ENCODE results near the gene HCFC2.
"Not testable (repeated sequence)": the region's sequence is repeated elsewhere in the genome, so short reads cannot be mapped to it uniquely, and the experiment has no call there.

The HCFC2 gene

DNA sequence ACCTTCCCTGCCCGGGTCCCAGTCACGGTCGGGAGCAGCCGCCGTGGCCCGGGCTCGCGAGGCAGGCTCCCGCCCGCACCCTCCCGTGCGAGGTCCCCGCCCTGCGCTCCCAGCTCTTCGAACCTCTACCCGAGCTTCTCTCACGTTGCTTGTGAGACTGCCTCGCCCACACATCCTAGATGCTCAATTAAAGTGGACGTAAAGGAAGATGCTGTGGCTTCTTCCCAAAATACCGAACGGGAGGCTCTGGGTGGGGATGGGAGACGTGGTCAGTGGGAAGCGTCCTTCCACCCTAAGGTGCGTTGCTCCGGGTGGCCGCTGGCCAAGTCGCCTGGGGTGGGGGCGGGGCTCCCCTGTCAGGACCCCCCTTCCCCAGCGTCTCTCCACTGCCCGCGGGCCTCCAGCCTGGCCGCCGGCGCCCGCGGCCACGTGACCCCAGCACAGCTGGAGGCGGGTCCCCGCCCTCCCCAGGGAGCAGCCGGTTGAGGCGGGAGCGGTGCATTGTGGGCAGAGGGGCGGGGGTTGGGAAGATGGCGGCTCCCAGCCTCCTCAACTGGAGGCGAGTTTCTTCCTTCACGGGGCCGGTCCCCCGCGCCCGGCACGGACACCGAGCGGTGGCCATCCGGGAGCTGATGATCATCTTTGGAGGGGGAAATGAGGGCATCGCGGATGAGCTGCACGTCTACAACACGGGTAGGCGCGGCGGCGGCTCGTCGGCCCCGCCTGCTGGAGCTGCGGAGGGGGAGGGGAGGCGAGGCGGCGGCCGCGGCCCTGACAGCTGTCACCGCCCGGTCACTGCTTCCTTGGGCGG lies at the start of gene HCFC2:
Gene HCFC2, plus strand, starts transcription at position 501 of the 811 bp plus-strand sequence. Its CDS starts 30 bp downstream, at position 531.
- FAIRE-seq: no peak

DNA sequence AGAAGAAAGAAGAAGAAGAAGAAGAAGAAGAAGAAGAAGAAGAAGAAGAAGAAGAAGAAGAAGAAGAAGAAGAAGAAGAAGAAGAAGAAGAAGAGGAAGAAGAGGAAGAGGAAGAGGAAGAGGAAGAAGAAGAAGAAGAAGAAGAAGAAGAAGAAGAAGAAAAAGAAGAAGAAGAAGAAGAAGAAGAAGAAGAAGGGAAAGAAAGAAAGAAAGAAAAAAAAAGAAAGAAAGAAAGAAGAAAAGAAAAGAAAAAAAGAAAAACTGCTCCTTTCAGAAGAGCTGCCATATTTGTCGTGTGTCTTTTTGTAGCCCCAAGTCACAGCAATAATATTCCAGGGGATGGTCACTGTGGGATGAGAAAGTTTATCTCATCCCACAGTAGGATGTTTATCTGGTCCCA lies 42.5 kb upstream of the HCFC2 start:
- FAIRE-seq: not testable (repeated sequence)

DNA sequence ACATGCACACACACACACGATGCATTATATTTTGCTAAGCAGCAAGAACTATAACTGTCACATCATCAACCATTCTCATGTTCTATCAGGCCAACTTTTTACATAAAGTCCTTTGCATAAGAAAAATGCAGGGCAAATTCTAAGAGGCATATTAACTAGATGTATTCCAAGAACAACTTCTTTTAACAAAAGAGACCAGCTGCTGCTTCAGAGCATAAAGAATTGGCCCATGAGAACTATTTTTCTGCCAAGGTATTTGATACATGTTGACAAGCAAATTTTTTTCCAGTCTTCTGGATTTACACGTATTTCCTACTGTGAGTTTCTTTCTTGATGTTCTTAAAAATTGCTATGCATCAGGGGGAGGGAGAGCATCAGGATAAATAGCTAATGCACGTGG lies 41.5 kb upstream of the HCFC2 start:
- no peak for FAIRE-seq

GRCh38 chr12:104023710-104024109 lies 40.6 kb upstream of the HCFC2 start:
- no peak for FAIRE-seq

- FAIRE-seq: no peak
Observed at GRCh38 chr12:104024348-104024747, 40.0 kb upstream of the HCFC2 start.

- no peak for FAIRE-seq
Observed at GRCh38 chr12:104025771-104026170, 38.6 kb upstream of the HCFC2 start.

DNA sequence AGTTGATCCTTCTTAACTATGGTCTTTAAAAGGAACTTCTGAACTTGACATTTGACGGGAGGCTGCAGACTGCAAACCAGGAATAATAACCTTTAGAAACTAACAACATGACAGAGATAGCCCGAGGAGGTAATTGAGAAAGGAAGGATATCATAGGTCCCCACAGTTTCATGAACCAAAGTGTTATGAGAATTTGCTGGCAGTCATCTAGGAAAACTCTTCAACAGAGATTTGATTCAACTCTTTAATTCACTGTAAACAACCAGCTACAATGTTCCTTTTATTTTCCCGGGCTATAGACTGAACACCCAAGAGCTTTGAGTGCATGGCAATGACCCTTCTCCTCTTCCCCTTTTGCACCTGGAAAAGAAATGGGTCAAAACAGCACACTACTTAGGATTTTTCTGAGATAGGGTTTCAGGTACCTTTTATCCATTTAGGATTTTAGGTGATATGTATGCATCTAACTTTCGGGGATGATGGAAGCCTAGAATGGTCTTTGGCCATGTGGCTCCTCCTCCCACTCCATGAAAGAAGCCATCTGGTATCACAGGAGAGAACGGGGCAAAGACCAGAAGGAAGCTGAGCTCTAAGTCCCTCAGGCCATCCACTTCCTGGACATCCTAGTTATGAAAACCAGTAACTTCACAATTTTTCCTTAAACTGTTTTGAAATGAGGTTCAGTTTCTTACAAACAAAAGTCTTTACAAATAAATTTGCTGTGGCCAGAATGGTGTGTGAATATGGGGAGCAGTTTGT lies 37.3 kb upstream of the HCFC2 start:
- FAIRE-seq: no peak

- FAIRE-seq: not testable (repeated sequence)
Observed at GRCh38 chr12:104030596-104030995, 33.7 kb upstream of the HCFC2 start.

DNA sequence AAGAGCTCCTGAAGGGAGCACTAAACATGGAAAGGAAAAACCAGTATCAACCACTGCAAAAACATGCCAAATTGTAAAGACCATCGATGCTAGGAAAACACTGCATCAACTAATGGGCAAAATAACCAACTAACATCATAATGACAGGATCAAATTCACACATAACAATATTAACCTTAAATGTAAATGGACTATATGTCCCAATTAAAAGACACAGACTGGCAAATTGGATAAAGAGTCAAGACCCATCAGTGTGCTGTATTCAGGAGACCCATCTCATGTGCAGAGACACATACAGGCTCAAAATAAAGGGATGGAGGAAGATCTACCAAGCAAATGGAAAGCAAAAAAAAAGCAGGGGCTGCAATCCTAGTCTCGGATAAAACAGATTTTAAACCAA lies 28.2 kb upstream of the HCFC2 start:
- FAIRE-seq: not testable (repeated sequence)

DNA sequence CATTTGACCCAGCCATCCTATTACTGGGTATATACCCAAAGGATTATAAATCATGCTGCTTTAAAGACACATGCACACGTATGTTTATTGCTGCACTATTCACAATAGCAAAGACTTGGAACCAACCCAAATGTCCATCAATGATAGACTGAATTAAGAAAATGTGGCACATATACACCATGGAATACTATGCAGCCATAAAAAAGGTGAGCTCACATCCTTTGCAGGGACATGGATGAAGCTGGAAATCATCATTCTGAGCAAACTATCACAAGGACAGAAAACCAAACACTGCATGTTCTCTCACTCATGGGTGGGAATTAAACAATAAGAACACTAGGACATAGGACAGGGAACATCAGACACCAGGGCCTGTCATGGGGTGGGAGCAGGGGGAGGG lies 24.6 kb upstream of the HCFC2 start:
- FAIRE-seq: not testable (repeated sequence)

- no peak for FAIRE-seq
Observed at GRCh38 chr12:104042580-104042979, 21.8 kb upstream of the HCFC2 start.

DNA sequence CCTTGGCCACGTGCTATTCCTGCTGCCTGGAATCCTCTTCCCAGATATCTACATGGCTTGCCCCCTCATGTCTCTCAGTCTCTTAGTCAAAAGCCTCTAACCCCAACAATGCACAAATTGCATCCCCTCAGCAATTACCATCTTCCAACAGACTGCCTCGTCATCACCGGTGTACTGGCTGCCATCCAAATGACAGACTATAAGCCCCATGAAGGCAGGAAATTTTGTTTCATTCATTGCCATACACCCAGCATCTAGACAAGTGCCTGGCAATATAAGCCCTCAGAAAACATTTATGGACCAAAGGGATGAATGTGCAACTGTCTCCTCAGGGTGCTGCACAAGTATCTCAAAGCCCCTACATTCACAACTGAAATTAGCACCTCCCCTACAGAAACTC lies 20.2 kb upstream of the HCFC2 start:
- FAIRE-seq: no peak

DNA sequence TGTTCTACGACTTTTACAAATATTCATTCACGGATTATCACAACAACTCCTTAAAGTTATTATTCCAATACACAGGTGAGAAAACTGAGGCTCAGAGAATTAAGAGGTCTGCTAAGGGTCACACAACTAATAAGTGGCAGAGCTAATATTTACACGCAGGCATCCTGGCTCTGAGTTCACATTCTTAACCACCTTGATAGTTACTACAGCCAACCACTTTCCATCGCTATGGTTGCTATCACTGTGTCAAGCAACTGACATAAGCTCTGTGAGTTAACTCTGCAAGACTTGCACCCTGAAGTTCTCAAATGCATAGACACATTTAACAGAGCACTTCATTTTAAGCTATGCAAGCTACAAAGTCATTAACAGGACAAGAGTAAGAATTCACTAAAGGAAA lies 18.0 kb upstream of the HCFC2 start:
- FAIRE-seq: no peak

- FAIRE-seq: no peak
Observed at GRCh38 chr12:104048162-104048561, 16.2 kb upstream of the HCFC2 start.

DNA sequence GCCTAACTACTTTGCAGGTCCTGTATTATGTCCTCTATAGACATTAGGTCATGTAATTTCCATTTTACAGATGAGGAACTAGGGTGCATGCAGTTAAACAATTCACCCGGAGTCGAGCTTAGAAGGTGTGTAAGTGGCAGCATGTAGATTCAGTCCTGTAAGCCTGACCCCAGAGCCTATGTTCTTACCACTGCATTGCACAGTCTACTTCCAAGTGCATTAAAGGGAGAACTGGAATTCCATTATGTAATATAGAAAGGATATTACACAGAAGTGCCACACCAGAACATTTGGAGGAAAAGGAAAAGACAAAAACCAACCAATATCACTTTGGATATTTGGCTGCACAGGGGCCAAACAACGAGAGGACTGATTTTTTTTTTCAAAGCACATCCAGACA lies 15.5 kb upstream of the HCFC2 start:
- no peak for FAIRE-seq

- FAIRE-seq: no peak
Observed at GRCh38 chr12:104049278-104049902, 14.9 kb upstream of the HCFC2 start.

DNA sequence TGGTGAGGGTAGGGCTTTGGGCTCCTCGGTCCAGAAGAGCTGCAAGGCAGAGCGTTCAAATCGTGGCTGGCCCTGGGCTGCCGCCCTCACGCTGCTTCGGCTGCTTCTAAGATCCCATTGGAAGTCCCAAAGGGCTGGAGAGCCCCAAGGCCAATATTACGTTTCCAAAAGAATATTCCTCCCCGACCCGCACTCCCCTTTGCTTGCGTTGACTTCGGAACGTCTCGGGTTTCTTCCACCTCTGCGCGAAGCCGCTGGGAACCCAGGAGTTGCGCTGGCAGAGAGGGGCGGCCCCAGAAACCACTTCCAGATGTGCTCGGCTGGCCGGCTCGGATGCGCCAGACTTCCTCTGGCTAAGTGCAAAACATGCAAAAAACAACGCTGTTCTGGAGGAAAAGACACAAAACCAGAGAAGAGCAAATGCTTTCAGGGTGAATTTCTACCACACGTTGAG lies 14.4 kb upstream of the HCFC2 start, which contains the start of gene GLT8D2:
Gene GLT8D2, minus strand, starts transcription at position 285 of the 454 bp plus-strand sequence. CDS start 30,539 bp downstream, outside the sequence.
- no peak for FAIRE-seq

DNA sequence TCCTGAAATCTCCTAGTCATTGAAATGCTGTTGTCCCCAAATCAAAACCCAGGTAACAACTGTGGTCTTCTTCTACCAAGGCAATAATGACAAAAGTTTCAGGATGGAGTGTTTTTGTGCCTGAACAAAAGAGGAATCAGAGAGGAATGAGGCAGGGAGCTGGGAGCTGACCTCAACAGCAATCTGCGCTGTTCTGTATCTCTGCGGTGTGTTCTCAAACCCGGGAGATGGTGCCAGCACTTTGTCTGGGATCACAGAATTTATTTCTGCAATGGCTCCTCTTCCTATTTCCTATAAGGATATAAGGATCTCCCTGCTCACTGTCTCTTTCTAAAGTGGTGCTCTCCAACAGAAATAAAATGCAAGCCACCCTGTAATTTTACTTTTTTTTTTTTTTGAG lies 13.9 kb upstream of the HCFC2 start:
- FAIRE-seq: no peak

- no peak for FAIRE-seq
Observed at GRCh38 chr12:104054681-104055346, 9.5 kb upstream of the HCFC2 start.

DNA sequence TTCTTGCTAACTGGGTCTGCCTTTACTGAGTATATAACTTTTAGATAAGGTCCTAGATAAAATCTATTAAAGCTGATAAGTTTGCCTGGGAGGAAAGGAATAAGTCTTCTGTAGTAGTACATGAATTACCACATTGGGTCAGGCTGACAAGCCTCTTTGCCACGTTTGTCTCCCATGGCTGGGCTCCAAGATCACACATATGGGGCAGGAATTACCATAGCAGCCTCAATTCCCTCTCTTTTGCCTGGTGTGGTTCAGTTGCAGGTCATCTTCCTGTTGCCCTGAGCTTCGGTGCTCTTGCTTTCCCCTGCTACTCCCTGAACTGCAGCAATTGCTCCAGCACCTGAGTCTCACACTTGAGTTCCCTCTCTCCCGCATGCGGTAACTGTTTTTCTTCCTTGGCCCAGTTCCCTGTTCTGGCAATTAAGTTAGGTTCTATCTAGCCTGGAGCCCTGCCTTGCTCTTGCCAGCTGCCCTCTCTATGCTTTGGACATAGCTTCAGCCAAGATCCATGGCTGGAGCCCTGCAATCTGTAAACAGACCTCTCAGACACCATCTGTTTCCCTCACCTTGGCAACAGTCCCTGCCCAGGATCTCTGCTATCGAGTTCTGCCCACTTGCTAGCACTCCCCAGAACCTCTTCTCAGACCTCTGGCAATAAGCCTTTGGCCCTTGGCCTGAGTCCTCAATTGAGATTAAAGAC lies 8.5 kb upstream of the HCFC2 start:
- FAIRE-seq: no peak

- no peak for FAIRE-seq
Observed at GRCh38 chr12:104056419-104056972, 7.8 kb upstream of the HCFC2 start.

DNA sequence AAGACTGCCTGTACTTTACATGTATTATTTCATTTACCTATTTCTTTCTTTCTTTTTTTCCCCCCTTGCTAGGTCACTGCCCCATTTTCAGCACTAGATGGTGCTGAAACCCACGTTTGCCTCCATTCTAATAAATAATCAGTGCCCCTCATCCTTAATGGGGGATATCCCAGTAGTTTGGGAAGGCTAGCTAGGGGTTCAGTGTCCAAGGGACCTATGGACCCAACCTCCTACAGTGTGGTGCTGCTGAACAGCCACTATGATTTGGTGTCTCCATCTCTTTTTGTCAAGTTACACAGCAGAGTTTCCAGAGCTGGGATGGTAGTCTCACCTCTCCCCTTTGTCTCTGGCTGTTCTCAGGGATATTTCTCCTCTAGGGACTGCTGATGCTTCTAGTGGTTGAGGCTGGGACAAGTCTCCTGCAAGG lies 6.5 kb upstream of the HCFC2 start:
- FAIRE-seq: peak; percentile 79
